OCI-M2 (cell line): ENCODE measurements around the gene ZNF407.

ENCODE experiments used
- DNase-seq: peaks from one replicate; lab custom pipeline; 2025; ENCODE audit not compliant: unreplicated experiment; lab: John Stamatoyannopoulos, UW

The ZNF407 gene

DNA sequence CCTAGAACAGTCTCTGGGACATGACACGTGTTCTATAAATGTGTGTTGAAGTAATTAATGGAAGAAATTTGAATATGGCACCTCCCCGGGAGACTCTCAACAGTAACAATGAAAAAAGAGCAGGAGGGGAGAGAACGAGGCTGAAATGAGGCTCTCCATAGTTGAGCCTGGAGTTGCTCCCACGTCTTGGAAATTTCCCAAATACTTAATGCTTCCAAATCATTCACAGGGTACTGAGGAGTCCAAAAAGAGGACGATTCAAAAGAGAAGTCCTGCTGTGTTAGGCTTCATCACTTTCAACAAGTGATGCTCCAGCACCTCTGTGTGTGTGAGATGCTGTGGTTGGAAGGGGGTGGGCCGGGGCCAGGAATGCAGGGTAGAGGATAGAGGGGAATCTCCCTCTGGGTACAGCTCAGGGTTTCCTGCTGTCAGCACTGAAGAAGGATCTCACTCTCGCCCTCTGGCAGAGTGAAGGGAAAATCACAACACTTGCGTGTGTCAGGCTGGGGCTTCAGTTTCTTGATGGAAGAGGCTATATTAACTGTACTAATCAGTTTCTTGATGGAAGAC is 18.1 kb upstream of the ZNF407 start:
- DNase-seq, result no peak

DNA sequence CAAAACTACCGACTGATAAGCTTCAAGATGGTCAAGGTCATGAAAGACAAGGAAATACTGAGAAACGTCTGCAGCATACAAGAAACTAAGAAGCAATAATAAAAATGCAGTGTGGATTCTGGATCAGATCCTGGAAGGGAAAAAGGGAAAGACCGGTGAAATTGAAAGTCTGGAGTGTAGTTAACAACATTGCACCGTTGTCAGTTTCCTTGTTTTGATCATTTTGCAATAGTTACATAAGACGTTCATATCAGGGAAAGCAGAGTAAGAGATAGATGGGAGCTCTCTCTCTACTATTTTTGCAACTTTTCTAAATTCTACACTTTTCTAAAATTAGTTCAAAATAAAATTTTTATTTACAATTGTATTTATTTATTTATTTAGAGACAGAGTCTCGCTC is 15.0 kb upstream of the ZNF407 start:
- DNase-seq, result no peak

DNA sequence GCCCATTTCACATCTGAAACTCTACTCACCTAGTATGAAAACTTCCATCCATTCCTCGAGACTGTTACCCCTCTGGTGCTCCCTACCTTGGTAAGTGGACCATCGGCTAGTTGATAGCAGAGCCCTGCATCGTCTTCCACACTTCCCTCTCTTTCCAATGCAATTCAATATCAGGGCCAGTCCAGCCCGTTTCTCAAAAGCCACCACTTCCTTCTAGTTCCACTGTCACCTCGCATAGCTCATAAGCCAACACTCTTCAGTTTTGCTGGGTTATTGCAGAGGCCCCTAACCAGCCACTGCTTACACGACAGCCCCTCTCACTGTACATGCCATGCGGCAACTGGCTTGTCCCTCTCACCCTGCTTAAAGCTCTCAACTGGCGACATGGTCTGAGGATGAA is 10.2 kb upstream of the ZNF407 start:
- no peak for DNase-seq

DNA sequence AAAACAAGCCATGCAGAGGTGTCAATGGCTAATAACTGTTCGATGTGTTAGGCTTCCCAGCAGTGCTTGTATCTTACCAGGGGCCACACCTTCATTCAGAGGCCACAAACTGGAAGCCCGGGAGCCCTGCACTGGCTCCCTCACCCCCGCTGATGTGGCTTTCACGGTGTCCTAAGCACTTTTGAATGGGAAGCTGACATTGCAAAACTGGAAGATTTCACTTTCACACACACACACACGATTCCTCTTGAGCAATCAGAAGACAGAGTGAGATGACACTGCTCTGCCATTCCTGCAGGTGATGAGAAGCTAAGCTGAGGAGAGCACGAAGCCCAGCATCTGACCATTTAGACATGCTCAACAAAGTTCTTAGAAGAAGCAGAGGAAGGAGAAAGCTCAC is 8.6 kb upstream of the ZNF407 start:
- DNase-seq, result no peak

GRCh38 chr18:74589811-74590210 is 7.9 kb upstream of the ZNF407 start:
- no peak for DNase-seq

DNA sequence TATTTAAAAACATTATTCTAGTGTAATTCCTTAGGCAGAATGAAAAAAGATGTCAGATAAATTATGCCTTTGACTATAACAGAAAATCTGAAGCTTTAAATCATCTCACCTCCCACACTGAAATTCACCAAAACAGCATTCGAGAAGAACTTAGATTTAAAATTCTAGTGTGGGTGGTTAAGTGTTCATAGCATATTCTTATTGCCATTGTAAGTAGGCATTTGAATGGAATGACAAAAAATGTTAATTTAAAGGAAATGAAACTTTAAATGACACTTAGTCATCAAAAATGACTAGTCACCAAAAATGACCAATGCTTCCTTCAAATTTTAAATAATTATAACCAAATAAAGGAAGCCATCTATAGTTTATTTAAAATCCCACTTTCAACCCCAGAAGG is 7.0 kb upstream of the ZNF407 start:
- no peak for DNase-seq

- DNase-seq, result no peak
Measured at GRCh38 chr18:74595431-74595830, 2.2 kb upstream of the ZNF407 start.

GRCh38 chr18:74597034-74597661 is 522 bp upstream of the ZNF407 start:
- peak; percentile 30 for DNase-seq

GRCh38 chr18:74598350-74599001 is 806 bp downstream of the ZNF407 start:
- DNase-seq, result no peak

DNA sequence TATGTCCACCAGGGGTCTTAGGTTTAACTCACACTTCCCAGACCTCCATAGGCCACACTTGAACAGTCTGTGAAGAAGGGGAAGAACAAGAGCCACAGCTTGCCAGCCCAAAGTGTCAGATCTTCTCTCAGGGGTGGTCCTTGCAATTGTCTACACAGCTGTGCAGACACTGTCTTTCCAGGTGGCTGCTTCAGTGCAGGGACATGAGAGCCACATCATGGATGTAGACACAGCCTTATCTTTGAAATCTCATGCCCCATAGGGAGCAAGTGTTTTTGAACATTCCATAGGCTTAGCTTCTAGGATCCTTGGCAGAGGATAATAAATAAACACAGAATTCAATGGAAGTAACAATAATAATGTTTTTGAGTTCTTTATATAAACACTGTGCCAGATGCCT is 6.7 kb downstream of the ZNF407 start:
- no peak for DNase-seq

DNA sequence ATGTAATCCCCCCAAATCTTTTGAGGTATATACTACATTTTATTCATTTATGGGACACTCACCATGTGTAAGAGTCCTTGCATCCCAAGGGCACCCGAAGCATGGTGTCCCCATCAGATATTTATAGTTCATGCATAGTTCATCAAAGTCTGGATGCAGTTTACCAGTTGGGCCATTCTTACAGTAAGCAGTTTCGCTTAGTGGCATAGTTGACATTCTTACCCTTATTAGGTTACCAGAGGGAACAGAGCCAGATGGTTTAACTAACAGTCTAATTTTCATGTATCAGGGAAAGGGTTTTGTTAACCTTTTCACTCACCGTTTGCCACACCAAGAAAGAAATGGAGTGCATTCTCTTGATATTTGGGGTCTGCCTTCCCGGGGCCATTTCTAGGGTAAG is 7.1 kb downstream of the ZNF407 start:
- no peak for DNase-seq

DNA sequence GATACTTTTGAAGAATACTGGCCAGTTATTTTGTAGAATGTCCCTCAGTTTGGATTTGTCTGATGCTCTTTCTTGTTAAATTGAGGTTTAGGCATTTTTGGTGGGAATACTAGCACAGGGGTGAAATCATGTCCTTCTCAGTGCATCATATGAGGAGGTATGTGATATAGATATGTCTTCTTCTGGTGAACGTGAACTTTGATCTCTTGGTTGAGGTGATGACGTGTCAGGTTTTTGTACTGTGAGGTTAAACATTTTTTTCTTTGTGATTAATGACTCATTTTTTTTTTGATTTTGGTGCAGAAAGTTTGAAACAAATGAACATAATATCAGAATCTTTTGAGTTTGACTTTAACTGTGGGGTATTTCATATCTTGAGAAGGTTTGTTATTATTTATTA is 11.0 kb downstream of the ZNF407 start:
- no peak for DNase-seq

DNA sequence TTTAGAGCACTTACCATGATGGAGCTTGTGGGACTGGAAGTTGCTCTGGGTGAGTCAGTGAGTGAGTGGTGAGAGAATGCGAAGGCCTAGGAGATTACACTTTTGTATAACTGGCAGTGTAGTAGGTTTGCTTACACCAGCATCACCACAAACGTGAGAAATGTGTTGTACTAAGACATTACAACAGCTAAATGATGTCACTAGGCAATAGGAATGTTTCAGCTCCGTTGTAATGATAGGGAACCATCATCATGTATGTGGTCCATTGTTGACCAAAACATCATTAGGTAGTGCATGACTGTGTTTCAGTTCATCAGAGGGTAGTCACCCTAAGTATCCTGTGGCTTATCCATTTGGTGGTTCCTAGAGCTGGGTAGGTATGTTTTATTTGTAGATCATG is 11.9 kb downstream of the ZNF407 start:
- no peak for DNase-seq

DNA sequence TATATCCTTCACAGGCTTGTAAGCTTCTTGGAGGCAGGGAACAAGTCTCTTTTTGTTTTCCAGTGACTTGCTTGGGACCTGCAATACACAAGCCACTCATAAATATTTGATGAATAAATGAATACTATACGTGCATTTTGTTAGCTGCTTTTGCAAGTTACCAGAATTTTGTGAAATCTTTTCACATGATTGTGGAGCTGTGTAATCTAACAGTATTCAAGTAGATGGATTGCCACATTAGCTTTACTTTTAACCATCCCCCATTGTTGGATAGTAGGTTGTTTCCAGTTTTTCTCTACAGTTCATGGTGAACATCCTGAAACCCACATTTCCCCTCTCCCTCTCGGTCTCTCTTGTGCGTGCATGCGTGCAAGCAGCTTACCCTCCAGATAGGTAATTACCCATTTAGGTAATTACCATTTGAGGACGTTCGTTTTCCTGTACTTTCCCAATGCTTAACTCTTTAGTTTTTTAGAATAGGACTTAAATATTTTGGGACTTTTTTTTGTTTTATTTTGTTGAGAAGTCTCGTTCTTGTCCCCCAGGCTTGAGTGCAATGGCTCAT is 12.5 kb downstream of the ZNF407 start:
- DNase-seq, result no peak

DNA sequence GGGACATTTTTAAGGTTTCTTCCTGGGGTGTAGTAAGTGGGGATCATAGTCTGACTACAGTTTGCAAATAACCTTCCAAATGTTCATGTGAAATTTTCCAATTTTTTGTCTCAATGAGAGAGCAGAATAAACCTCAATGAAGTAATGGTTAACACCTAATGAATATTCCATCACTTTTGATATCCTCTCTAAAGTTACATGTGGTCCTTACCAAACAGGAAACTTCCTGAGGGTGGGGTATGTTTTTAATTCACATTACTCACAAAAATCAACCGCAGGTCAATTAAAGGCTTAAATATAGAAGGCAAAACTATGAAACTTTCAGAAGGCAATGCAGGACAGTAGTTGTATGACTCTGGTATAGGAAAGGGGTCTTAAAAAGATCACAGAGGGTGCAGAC is 13.2 kb downstream of the ZNF407 start:
- no peak for DNase-seq

- no peak for DNase-seq
Measured at GRCh38 chr18:74611765-74612164, 14.1 kb downstream of the ZNF407 start.

DNA sequence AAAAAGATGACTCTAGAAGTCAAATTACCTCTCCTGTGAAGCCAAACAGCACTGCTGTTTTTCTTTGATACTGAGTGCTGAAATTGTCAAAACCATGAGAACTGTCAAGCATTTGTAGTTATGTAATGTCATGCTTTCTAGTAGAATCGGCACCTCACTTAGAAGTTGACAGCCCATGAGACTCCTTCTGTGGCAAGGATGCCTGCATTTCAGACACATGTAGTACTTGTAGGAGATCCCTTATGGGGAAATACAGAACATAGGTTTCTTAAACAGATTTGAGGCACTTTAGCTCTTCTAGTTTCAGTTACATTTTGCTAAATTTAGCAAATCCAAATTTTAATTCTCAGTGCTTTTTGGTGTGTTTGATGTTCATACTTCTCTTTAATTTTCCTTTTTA is 15.7 kb downstream of the ZNF407 start:
- no peak for DNase-seq

GRCh38 chr18:74616494-74616893 is 18.8 kb downstream of the ZNF407 start:
- no peak for DNase-seq

- DNase-seq, result no peak
Measured at GRCh38 chr18:74617486-74617885, 19.8 kb downstream of the ZNF407 start.

DNA sequence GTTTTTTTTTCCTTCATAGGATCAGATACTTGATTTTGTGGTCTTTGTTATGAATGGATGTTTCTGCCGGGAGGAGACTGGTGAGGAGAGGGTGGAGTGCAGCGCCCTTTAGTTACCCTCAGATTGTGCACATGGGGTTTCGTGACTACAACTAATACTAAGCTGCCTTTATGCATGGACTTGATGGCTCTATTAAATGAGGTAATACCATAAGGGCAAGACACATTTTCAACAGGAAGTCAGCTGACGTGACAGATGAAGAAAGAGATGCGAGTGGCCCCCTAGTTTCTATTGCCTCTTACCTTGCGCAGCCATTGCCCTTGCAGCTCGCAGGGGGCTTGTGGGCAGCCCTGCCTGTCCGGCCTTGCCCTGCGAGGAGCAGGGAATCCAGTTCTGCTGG is 24.4 kb downstream of the ZNF407 start:
- DNase-seq, result no peak

DNA sequence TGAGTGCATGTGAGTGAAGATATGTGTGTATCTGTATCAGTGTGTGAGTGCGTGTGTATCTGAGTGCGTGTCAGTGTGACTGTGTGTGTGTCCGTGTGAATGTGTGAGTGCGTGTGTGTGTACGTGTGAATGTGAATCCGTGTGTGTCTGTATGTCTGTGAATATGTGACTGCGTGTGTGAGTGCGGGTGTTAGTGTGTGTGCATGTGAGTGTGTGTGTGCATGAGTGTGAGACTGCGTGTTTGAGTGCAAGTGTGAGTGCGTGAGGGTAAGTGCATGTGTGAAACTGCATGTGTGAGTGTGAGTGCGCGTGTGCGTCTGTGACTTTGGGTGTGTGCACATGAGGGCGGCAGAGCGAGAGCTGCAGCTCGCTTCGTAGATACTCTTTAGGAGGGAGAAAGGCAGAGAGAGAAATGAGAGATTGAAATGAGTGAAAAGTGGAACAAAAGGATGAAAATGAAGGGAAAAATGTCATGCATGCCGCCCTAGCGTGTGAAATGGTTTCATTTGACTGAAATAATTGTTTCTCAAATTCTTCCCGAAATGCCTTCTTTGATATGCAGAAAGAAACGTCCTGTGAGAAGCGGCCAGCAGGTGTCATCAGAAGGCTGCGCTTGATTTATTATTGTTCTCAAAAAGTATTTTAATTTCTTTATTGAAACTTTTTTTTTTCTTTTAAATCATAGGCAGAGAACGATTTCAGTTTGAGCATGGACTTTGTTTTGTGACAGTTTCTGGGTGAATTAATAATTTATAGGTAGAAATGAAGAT is 25.6 kb downstream of the ZNF407 start:
- DNase-seq, result no peak

DNA sequence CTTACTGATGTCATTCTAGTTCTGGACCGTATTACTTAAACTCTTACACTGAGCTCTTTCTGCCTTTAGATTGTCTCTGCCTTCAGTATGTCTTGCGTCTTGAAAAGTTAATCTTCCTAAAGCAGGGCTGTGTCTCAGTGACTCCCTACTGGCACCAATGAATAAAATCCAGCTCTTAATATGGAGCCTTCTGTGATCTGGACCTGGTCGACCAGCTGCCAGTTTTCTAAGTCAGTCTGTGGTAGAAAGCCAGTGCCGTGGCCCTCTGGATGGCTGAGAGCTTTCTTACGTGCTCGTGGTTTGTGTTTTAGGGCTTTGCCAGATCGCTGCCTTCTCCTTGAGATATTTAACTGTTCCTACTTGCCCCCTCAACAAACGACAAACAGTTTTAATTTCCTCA is 26.8 kb downstream of the ZNF407 start:
- no peak for DNase-seq
